Naive thymus-derived CD8-positive, alpha-beta T cell (primary cell): Measurements from ENCODE around the gene MAN2B2. TPM values are rescaled to one million over a fixed set of nuclear protein-coding genes. Genes with fewer than 3 reads are reported as not detected.

ENCODE experiments used
- ATAC-seq, 2 donors: fragments of 150-1000 bp; cut with Tn5 transposase in 1 of 2; sonication (Bioruptor Pico), chemical (Tn5 transposase) in 1 of 2; 1 replicate in 1 of 2; 2 replicates in 1 of 2; pipeline ENCODE4 v1.10.0; 2021; ENCODE audit warnings: mild to moderate bottlenecking in 2 of 2, moderate library complexity in 2 of 2
- POLR2A ChIA-PET: fragments of 350-600 bp; sonication (Branson Sonifier 250); formaldehyde crosslinking; loops from one replicate; lab custom pipeline; 2021; ENCODE audit warnings: antibody characterized with exemption; lab: Charles Lee
- DNase-seq, 10 donors: peaks; one replicate each; pipeline versions ENCODE4 v3.0.0 to v3.0.0-alpha.2; 2020 to 2022
- H3K27ac Mint-ChIP-seq, 10 donors: one replicate each; pipeline ENCODE4 v1.8.0; 2020 to 2022; ENCODE audit warnings: mild to moderate bottlenecking in 10 of 10, mixed read lengths in 10 of 10, moderate library complexity in 4 of 10, inconsistent platforms in 1 of 10
- H3K27me3 Mint-ChIP-seq, 5 donors: one replicate each; pipeline ENCODE4 v1.8.0; 2021 to 2022; ENCODE audit warnings: mixed read lengths in 5 of 5
- H3K36me3 Mint-ChIP-seq, 3 donors: one replicate each; pipeline ENCODE4 v1.8.0; 2020 to 2022; ENCODE audit warnings: mixed read lengths in 3 of 3, mild to moderate bottlenecking in 2 of 3, inconsistent platforms in 1 of 3
- H3K4me1 Mint-ChIP-seq, 4 donors: one replicate each; pipeline ENCODE4 v1.8.0; 2021 to 2022; ENCODE audit warnings: mixed read lengths in 4 of 4
- H3K4me3 Mint-ChIP-seq, 10 donors: one replicate each; pipeline ENCODE4 v1.8.0; 2020 to 2022; ENCODE audit warnings: mild to moderate bottlenecking in 10 of 10, mixed read lengths in 10 of 10, moderate library complexity in 6 of 10, inconsistent platforms in 1 of 10
- H3K9me3 Mint-ChIP-seq, 9 donors: one replicate each; pipeline ENCODE4 v1.8.0; 2020 to 2022; ENCODE audit warnings: mixed read lengths in 9 of 9, mild to moderate bottlenecking in 3 of 9, inconsistent platforms in 1 of 9, moderate library complexity in 1 of 9
- polyA plus RNA-seq, 3 donors: library from polyadenylated mRNA; unstranded; fragments of 300-500 nt; fragmentation: Illumina TruSeq; gene quantifications; one replicate each; pipeline ENCODE4 v1.2.3, GENCODE V29; 2021
- total RNA-seq, 8 experiments: library from RNA in 2 of 8; stranded (reverse) in 2 of 8; gene quantifications; one replicate each; pipeline ENCODE4 v1.2.3 and lab custom pipeline; 2021 to 2026

MAN2B2 gene
- total and polyA plus RNA-seq, 5 experiments from 2014 or later: 11.8 to 43.2 (median 30.4) TPM

- Mint-ChIP-seq H3K36me3 (peaks cover 6 to 96% (median 63%) of the 10 kb centered on the region in 3 donors), H3K27me3 (no peaks in the 10 kb centered on the region), H3K9me3 (peaks cover 0 to 13% (median 4%) of the 10 kb centered on the region in 9 donors), H3K4me1 (peaks cover 0 to 4% (median under 1%) of the 10 kb centered on the region in 4 donors), H3K27ac (no peak overlapping the region), H3K4me3 (no peak overlapping the region)
- DNase-seq (no peak), ATAC-seq (no peak)
- POLR2A ChIA-PET: no interaction called here
Measured at GRCh38 chr4:6605605-6606004, 30.6 kb downstream of the MAN2B2 start.

- Mint-ChIP-seq H3K9me3 (peaks cover 0 to 13% (median 4%) of the 10 kb centered on the region in 9 donors), H3K36me3 (peaks cover 6 to 96% (median 58%) of the 10 kb centered on the region in 3 donors), H3K27ac (peak overlapping the region in 1 of 10 donors; percentile 87), H3K4me3 (no peak overlapping the region), H3K4me1 (peaks cover 0 to 4% (median under 1%) of the 10 kb centered on the region in 4 donors), H3K27me3 (no peaks in the 10 kb centered on the region)
- POLR2A ChIA-PET: no interaction called here
- ATAC-seq (no peak), DNase-seq (no peak)
Measured at GRCh38 chr4:6606465-6607235, 31.7 kb downstream of the MAN2B2 start.

GRCh38 chr4:6607368-6608055 is 32.5 kb downstream of the MAN2B2 start:
- Mint-ChIP-seq H3K4me1 (peaks cover 0 to 7% (median under 1%) of the 10 kb centered on the region in 4 donors), H3K9me3 (peaks cover 0 to 13% (median 4%) of the 10 kb centered on the region in 9 donors), H3K27ac (peak overlapping the region in 2 of 10 donors; percentile 20 to 87), H3K4me3 (no peak overlapping the region), H3K27me3 (no peaks in the 10 kb centered on the region), H3K36me3 (peaks cover 6 to 95% (median 50%) of the 10 kb centered on the region in 3 donors)
- ATAC-seq (no peak), DNase-seq (no peak)
- POLR2A ChIA-PET: no interaction called here

GRCh38 chr4:6608758-6609414 is 33.9 kb downstream of the MAN2B2 start:
- Mint-ChIP-seq H3K36me3 (peaks cover 6 to 93% (median 44%) of the 10 kb centered on the region in 3 donors), H3K4me1 (peaks cover 0 to 5% (median under 1%) of the 10 kb centered on the region in 4 donors), H3K27me3 (no peaks in the 10 kb centered on the region), H3K9me3 (peaks cover 0 to 13% (median 4%) of the 10 kb centered on the region in 9 donors), H3K27ac (peak overlapping the region in 2 of 10 donors; percentile 20 to 81), H3K4me3 (no peak overlapping the region)
- DNase-seq (peak in 1 of 10 donors; percentile 9), ATAC-seq (no peak)
- POLR2A ChIA-PET: no interaction called here

- Mint-ChIP-seq H3K4me1 (peaks cover 0 to 5% (median under 1%) of the 10 kb centered on the region in 4 donors), H3K36me3 (peaks cover 4 to 90% (median 40%) of the 10 kb centered on the region in 3 donors), H3K27ac (peak overlapping the region in 2 of 10 donors; percentile 20 to 81), H3K4me3 (no peak overlapping the region), H3K27me3 (no peaks in the 10 kb centered on the region), H3K9me3 (peaks cover 0 to 12% (median 0%) of the 10 kb centered on the region in 9 donors)
- ATAC-seq (no peak), DNase-seq (no peak)
- POLR2A ChIA-PET: no interaction called here
Measured at GRCh38 chr4:6609415-6610079, 34.6 kb downstream of the MAN2B2 start.

GRCh38 chr4:6610856-6611430 is 36.0 kb downstream of the MAN2B2 start:
- peaks cover 0 to 5% (median under 1%) of the 10 kb centered on the region in 4 donors for H3K4me1 Mint-ChIP-seq
- no peak for DNase-seq
- peaks cover 0 to 2% (median 0%) of the 10 kb centered on the region in 9 donors for H3K9me3 Mint-ChIP-seq
- H3K4me3 Mint-ChIP-seq: no peak overlapping the region
- H3K27me3 Mint-ChIP-seq: no peaks in the 10 kb centered on the region
- ATAC-seq: no peak
- H3K27ac Mint-ChIP-seq: no peak overlapping the region
- POLR2A ChIA-PET: interaction anchor here (1.3 kb wide), 1 partner anchor 30 kb away, joined by 5 read pairs; the partner anchor contains the start of gene MRFAP1
- peaks cover 0 to 89% (median 36%) of the 10 kb centered on the region in 3 donors for H3K36me3 Mint-ChIP-seq

- DNase-seq (peak in 1 of 10 donors; percentile 57), ATAC-seq (no peak)
- POLR2A ChIA-PET: interaction anchor here (1.2 kb wide), 1 partner anchor 28 kb away, joined by 3 read pairs; no protein-coding TSS in a partner anchor
- Mint-ChIP-seq H3K4me1 (peaks cover 0 to 5% (median under 1%) of the 10 kb centered on the region in 4 donors), H3K36me3 (peaks cover 11 to 89% (median 36%) of the 10 kb centered on the region in 3 donors), H3K27me3 (no peaks in the 10 kb centered on the region), H3K27ac (peak overlapping the region in 6 of 10 donors; percentile 20 to 89 (median 56)), H3K9me3 (no peaks in the 10 kb centered on the region), H3K4me3 (no peak overlapping the region)
Measured at GRCh38 chr4:6612961-6613675, 38.1 kb downstream of the MAN2B2 start.

GRCh38 chr4:6613676-6614651 is 39.0 kb downstream of the MAN2B2 start:
- POLR2A ChIA-PET: interaction anchor here (1.2 kb wide), 1 partner anchor 27 kb away, joined by 3 read pairs; no protein-coding TSS in a partner anchor
- H3K36me3 Mint-ChIP-seq: peaks cover 11 to 89% (median 41%) of the 10 kb centered on the region in 3 donors

GRCh38 chr4:6614701-6615230 is 39.8 kb downstream of the MAN2B2 start:
- Mint-ChIP-seq H3K9me3 (no peaks in the 10 kb centered on the region), H3K4me1 (peaks cover 0 to 3% (median 0%) of the 10 kb centered on the region in 4 donors), H3K27me3 (no peaks in the 10 kb centered on the region), H3K27ac (peak overlapping the region in 1 of 10 donors; percentile 75), H3K36me3 (peaks cover 11 to 84% (median 41%) of the 10 kb centered on the region in 3 donors), H3K4me3 (no peak overlapping the region)
- ATAC-seq (no peak), DNase-seq (no peak)
- POLR2A ChIA-PET: no interaction called here

More at GRCh38 chr4:6613676-6614651, 39.0 kb downstream of the MAN2B2 start:
- Mint-ChIP-seq H3K27ac (peak overlapping the region in 3 of 10 donors; percentile 65 to 79 (median 75)), H3K27me3 (no peaks in the 10 kb centered on the region), H3K4me1 (peaks cover 0 to 3% (median 0%) of the 10 kb centered on the region in 4 donors), H3K9me3 (no peaks in the 10 kb centered on the region), H3K4me3 (no peak overlapping the region)
- no peak for DNase-seq
- no peak for ATAC-seq
